ENCODE measurements around the gene PNP. TPM values are rescaled to one million over a fixed set of nuclear protein-coding genes. Genes with fewer than 3 reads are reported as not detected.
A peak's percentile ranks its signal among the peaks of the same experiment; 100 is the strongest.

The PNP gene
- total RNA-seq (4.4 and 6.9 TPM in 2 replicates), polyA plus RNA-seq (25.7 and 54.5 TPM in 2 replicates), polyA minus RNA-seq (ENCODE audit: low replicate concordance) (8.8 and 24.2 TPM in 2 replicates)
- 15.4 and 34.3 TPM in 2 replicates for polyA plus RNA-seq (2012)

GRCh38 chr14:20469242-20469889 is at the start of gene PNP:
Gene PNP (plus strand): TSS chr14:20469406. CDS start chr14:20469525, 119 bp downstream.
- H3K4me1 ChIP-seq (ENCODE audit: control insufficient read depth, extremely low read depth, insufficient read depth, low read length): no peaks in the 10 kb centered on the region
- H3K4me3 ChIP-seq (replicated peaks in 1 of 4; ENCODE audit: control extremely low read depth in 1 of 4, insufficient read depth in 1 of 4, low read depth in 3 of 4, low read length in 4 of 4): peak within 1 kb of the TSS; percentile 75 to 98 (median 82)
- H4K20me1 ChIP-seq (ENCODE audit: control insufficient read depth, extremely low read depth, insufficient read depth, low read length): no peaks in the 10 kb centered on the region
- no peak for TF ChIP-seq CTCF (conservative IDR thresholded peaks at IDR 0.05 in 1 of 2, IDR thresholded peaks at IDR 0.05 in 1 of 2; ENCODE audit: low read depth in 1 of 2, low read length in 2 of 2)
- TF ChIP-seq EZH2 (IDR thresholded peaks at IDR 0.05; ENCODE audit: low read length, missing control alignments): no peak
- H2AFZ ChIP-seq (ENCODE audit: low read length): peak within 1 kb of the TSS; percentile 66
- peak within 1 kb of the TSS; percentile 81 for H3K27ac ChIP-seq (ENCODE audit: insufficient read depth, low read length)
- H3K27me3 ChIP-seq (ENCODE audit: control insufficient read depth, insufficient read depth, low read length): no peaks in the 10 kb centered on the region
- H3K79me2 ChIP-seq (ENCODE audit: control insufficient read depth, insufficient read depth, low read length): peaks cover 32% of the 10 kb centered on the region
- H3K9me3 ChIP-seq (ENCODE audit: control insufficient read depth, insufficient read depth, low read depth, low read length): no peaks in the 10 kb centered on the region
- DNase-seq (ENCODE audit: low read depth in 2 of 2): peak; percentile 83 to 87
- peak within 1 kb of the TSS; percentile 76 for H3K9ac ChIP-seq (ENCODE audit: insufficient read depth, low read length)
- peak within 1 kb of the TSS; percentile 84 for H3K4me2 ChIP-seq (ENCODE audit: extremely low read depth, insufficient read depth, low read length)
- no peaks in the 10 kb centered on the region for H3K36me3 ChIP-seq (ENCODE audit: control insufficient read depth, insufficient read depth, low read length)

- no peak for DNase-seq (ENCODE audit: low read depth in 2 of 2)
- no peak overlapping the region for H2AFZ ChIP-seq (ENCODE audit: low read length)
These were observed 49.8 kb upstream of the PNP start for GRCh38 chr14:20419419-20419818.

GRCh38 chr14:20421267-20421666 is 47.9 kb upstream of the PNP start:
- Histone ChIP-seq H4K20me1 (ENCODE audit: control insufficient read depth, extremely low read depth, insufficient read depth, low read length) (no peaks in the 10 kb centered on the region), H2AFZ (ENCODE audit: low read length) (no peak overlapping the region), H3K36me3 (ENCODE audit: control insufficient read depth, insufficient read depth, low read length) (no peaks in the 10 kb centered on the region), H3K27ac (ENCODE audit: insufficient read depth, low read length) (no peak overlapping the region), H3K27me3 (ENCODE audit: control insufficient read depth, insufficient read depth, low read length) (no peaks in the 10 kb centered on the region), H3K4me1 (ENCODE audit: control insufficient read depth, extremely low read depth, insufficient read depth, low read length) (no peaks in the 10 kb centered on the region), H3K9ac (ENCODE audit: insufficient read depth, low read length) (no peak overlapping the region), H3K4me3 (replicated peaks in 1 of 4; ENCODE audit: control extremely low read depth in 1 of 4, insufficient read depth in 1 of 4, low read depth in 3 of 4, low read length in 4 of 4) (no peak overlapping the region), H3K9me3 (ENCODE audit: control insufficient read depth, insufficient read depth, low read depth, low read length) (no peaks in the 10 kb centered on the region), H3K79me2 (ENCODE audit: control insufficient read depth, insufficient read depth, low read length) (no peaks in the 10 kb centered on the region), H3K4me2 (ENCODE audit: extremely low read depth, insufficient read depth, low read length) (no peak overlapping the region)
- DNase-seq (ENCODE audit: low read depth in 2 of 2): no peak
- TF ChIP-seq EZH2 (IDR thresholded peaks at IDR 0.05; ENCODE audit: low read length, missing control alignments) (no peak), CTCF (conservative IDR thresholded peaks at IDR 0.05 in 1 of 2, IDR thresholded peaks at IDR 0.05 in 1 of 2; ENCODE audit: low read depth in 1 of 2, low read length in 2 of 2) (no peak)

More at GRCh38 chr14:20419419-20419818, 49.8 kb upstream of the PNP start:
- no peaks in the 10 kb centered on the region for H4K20me1 ChIP-seq (ENCODE audit: control insufficient read depth, extremely low read depth, insufficient read depth, low read length)
- H3K27me3 ChIP-seq (ENCODE audit: control insufficient read depth, insufficient read depth, low read length): no peaks in the 10 kb centered on the region
- H3K4me1 ChIP-seq (ENCODE audit: control insufficient read depth, extremely low read depth, insufficient read depth, low read length): no peaks in the 10 kb centered on the region
- H3K4me3 ChIP-seq (replicated peaks in 1 of 4; ENCODE audit: control extremely low read depth in 1 of 4, insufficient read depth in 1 of 4, low read depth in 3 of 4, low read length in 4 of 4): no peak overlapping the region
- no peak for TF ChIP-seq CTCF (conservative IDR thresholded peaks at IDR 0.05 in 1 of 2, IDR thresholded peaks at IDR 0.05 in 1 of 2; ENCODE audit: low read depth in 1 of 2, low read length in 2 of 2)
- no peak for TF ChIP-seq EZH2 (IDR thresholded peaks at IDR 0.05; ENCODE audit: low read length, missing control alignments)
- no peaks in the 10 kb centered on the region for H3K79me2 ChIP-seq (ENCODE audit: control insufficient read depth, insufficient read depth, low read length)
- H3K9me3 ChIP-seq (ENCODE audit: control insufficient read depth, insufficient read depth, low read depth, low read length): no peaks in the 10 kb centered on the region
- H3K27ac ChIP-seq (ENCODE audit: insufficient read depth, low read length): no peak overlapping the region
- no peak overlapping the region for H3K4me2 ChIP-seq (ENCODE audit: extremely low read depth, insufficient read depth, low read length)
- H3K9ac ChIP-seq (ENCODE audit: insufficient read depth, low read length): no peak overlapping the region
- no peaks in the 10 kb centered on the region for H3K36me3 ChIP-seq (ENCODE audit: control insufficient read depth, insufficient read depth, low read length)

Data from fibroblast of lung (primary cell).